ENCODE measurements around the gene ACTN1.

The ACTN1 gene

GRCh38 chr14:68962681-68963080 is 16.4 kb downstream of the ACTN1 start:
- WGBS, result 100% methylated on average over 3 of the region's 3 CpGs

GRCh38 chr14:68961781-68962584 is 17.1 kb downstream of the ACTN1 start:
- Histone ChIP-seq H2BK5ac (ENCODE audit: low read depth, low read length, poor library complexity, severe bottlenecking) (no peak overlapping the region), H3K9ac (ENCODE audit: low read length) (no peak overlapping the region), H3K23ac (ENCODE audit: low read length in 2 of 2) (no peak overlapping the region), H4K91ac (ENCODE audit: low read length) (no peak overlapping the region), H2BK120ac (ENCODE audit: low read depth, low read length) (no peak overlapping the region), H3K4me1 (ENCODE audit: control insufficient read depth, insufficient read depth, low read depth, low read length) (peaks cover 57% of the 10 kb centered on the region), H4K8ac (ENCODE audit: low read length) (peak overlapping the region; percentile 10), H3K14ac (ENCODE audit: low read length in 2 of 2) (no peak overlapping the region), H3K27ac (ENCODE audit: low read length, poor library complexity, severe bottlenecking) (peak overlapping the region; percentile 31), H3K4me3 (ENCODE audit: insufficient read depth in 1 of 2, low read depth in 1 of 2, low read length in 2 of 2) (no peak overlapping the region), H2BK15ac (ENCODE audit: low read depth, poor library complexity, severe bottlenecking) (no peak overlapping the region), H2AK5ac (ENCODE audit: low read length, severe bottlenecking) (no peak overlapping the region), H3K36me3 (ENCODE audit: control insufficient read depth in 1 of 2, insufficient read depth in 2 of 2, low read depth in 1 of 2, low read length in 2 of 2) (peaks cover 14 to 42% of the 10 kb centered on the region in 2 experiments), H2BK12ac (ENCODE audit: low read length in 2 of 2) (peak overlapping the region in 1 of 2 experiments; percentile 4), H3K4me2 (ENCODE audit: low read length, poor library complexity, severe bottlenecking) (no peak overlapping the region), H3K18ac (ENCODE audit: low read depth in 1 of 2, low read length in 2 of 2) (no peak overlapping the region), H3K27me3 (ENCODE audit: control insufficient read depth in 1 of 2, insufficient read depth in 1 of 2, low read length in 2 of 2) (no peaks in the 10 kb centered on the region), H3K9me3 (ENCODE audit: control insufficient read depth, low read length) (no peaks in the 10 kb centered on the region), H3K4ac (ENCODE audit: low read depth in 1 of 2, low read length in 2 of 2) (no peak overlapping the region), H2AFZ (ENCODE audit: low read depth, low read length) (no peak overlapping the region), H3K79me1 (replicated peaks; ENCODE audit: low read length, poor library complexity, severe bottlenecking) (no peaks in the 10 kb centered on the region)
- no peak for DNase-seq
- WGBS, result 80% methylated on average over 16 of the region's 16 CpGs

More at GRCh38 chr14:68962681-68963080, 16.4 kb downstream of the ACTN1 start:
- no peak overlapping the region for H2BK5ac ChIP-seq (ENCODE audit: low read depth, low read length, poor library complexity, severe bottlenecking)
- H3K14ac ChIP-seq (ENCODE audit: low read length in 2 of 2), result no peak overlapping the region
- no peak overlapping the region for H3K18ac ChIP-seq (ENCODE audit: low read depth in 1 of 2, low read length in 2 of 2)
- H3K27me3 ChIP-seq (ENCODE audit: control insufficient read depth in 1 of 2, insufficient read depth in 1 of 2, low read length in 2 of 2), result no peaks in the 10 kb centered on the region
- peaks cover 7 to 41% of the 10 kb centered on the region in 2 experiments for H3K36me3 ChIP-seq (ENCODE audit: control insufficient read depth in 1 of 2, insufficient read depth in 2 of 2, low read depth in 1 of 2, low read length in 2 of 2)
- no peak overlapping the region for H3K23ac ChIP-seq (ENCODE audit: low read length in 2 of 2)
- H2BK15ac ChIP-seq (ENCODE audit: low read depth, poor library complexity, severe bottlenecking), result no peak overlapping the region
- H3K4me2 ChIP-seq (ENCODE audit: low read length, poor library complexity, severe bottlenecking), result no peak overlapping the region
- no peak overlapping the region for H2AK5ac ChIP-seq (ENCODE audit: low read length, severe bottlenecking)
- peaks cover 54% of the 10 kb centered on the region for H3K4me1 ChIP-seq (ENCODE audit: control insufficient read depth, insufficient read depth, low read depth, low read length)
- no peaks in the 10 kb centered on the region for H3K79me1 ChIP-seq (replicated peaks; ENCODE audit: low read length, poor library complexity, severe bottlenecking)
- no peak overlapping the region for H2BK12ac ChIP-seq (ENCODE audit: low read length in 2 of 2)
- no peak overlapping the region for H3K4me3 ChIP-seq (ENCODE audit: insufficient read depth in 1 of 2, low read depth in 1 of 2, low read length in 2 of 2)
- H3K4ac ChIP-seq (ENCODE audit: low read depth in 1 of 2, low read length in 2 of 2), result no peak overlapping the region
- no peak for DNase-seq
- peak overlapping the region; percentile 36 for H2BK120ac ChIP-seq (ENCODE audit: low read depth, low read length)
- no peak overlapping the region for H3K9ac ChIP-seq (ENCODE audit: low read length)
- peak overlapping the region; percentile 9 for H3K27ac ChIP-seq (ENCODE audit: low read length, poor library complexity, severe bottlenecking)
- H2AFZ ChIP-seq (ENCODE audit: low read depth, low read length), result no peak overlapping the region
- peak overlapping the region; percentile 0 for H4K91ac ChIP-seq (ENCODE audit: low read length)
- H3K9me3 ChIP-seq (ENCODE audit: control insufficient read depth, low read length), result no peaks in the 10 kb centered on the region
- no peak overlapping the region for H4K8ac ChIP-seq (ENCODE audit: low read length)

GRCh38 chr14:68961361-68961760 is 17.7 kb downstream of the ACTN1 start:
- peaks cover 17 to 39% of the 10 kb centered on the region in 2 experiments for H3K36me3 ChIP-seq (ENCODE audit: control insufficient read depth in 1 of 2, insufficient read depth in 2 of 2, low read depth in 1 of 2, low read length in 2 of 2)
- peak overlapping the region in 1 of 2 experiments; percentile 51 for H3K23ac ChIP-seq (ENCODE audit: low read length in 2 of 2)
- no peak for DNase-seq
- H3K9me3 ChIP-seq (ENCODE audit: control insufficient read depth, low read length), result no peaks in the 10 kb centered on the region
- no peak overlapping the region for H2AFZ ChIP-seq (ENCODE audit: low read depth, low read length)
- H2BK120ac ChIP-seq (ENCODE audit: low read depth, low read length), result no peak overlapping the region
- no peak overlapping the region for H4K91ac ChIP-seq (ENCODE audit: low read length)
- no peak overlapping the region for H3K14ac ChIP-seq (ENCODE audit: low read length in 2 of 2)
- H3K27me3 ChIP-seq (ENCODE audit: control insufficient read depth in 1 of 2, insufficient read depth in 1 of 2, low read length in 2 of 2), result no peaks in the 10 kb centered on the region
- H2BK5ac ChIP-seq (ENCODE audit: low read depth, low read length, poor library complexity, severe bottlenecking), result no peak overlapping the region
- H3K18ac ChIP-seq (ENCODE audit: low read depth in 1 of 2, low read length in 2 of 2), result no peak overlapping the region
- WGBS, result 90% methylated on average over 7 of the region's 7 CpGs
- H2AK5ac ChIP-seq (ENCODE audit: low read length, severe bottlenecking), result no peak overlapping the region
- H3K4me1 ChIP-seq (ENCODE audit: control insufficient read depth, insufficient read depth, low read depth, low read length), result peaks cover 58% of the 10 kb centered on the region
- H3K9ac ChIP-seq (ENCODE audit: low read length), result no peak overlapping the region
- H3K4me2 ChIP-seq (ENCODE audit: low read length, poor library complexity, severe bottlenecking), result no peak overlapping the region
- H4K8ac ChIP-seq (ENCODE audit: low read length), result no peak overlapping the region
- peak overlapping the region in 1 of 2 experiments; percentile 12 for H2BK12ac ChIP-seq (ENCODE audit: low read length in 2 of 2)
- no peak overlapping the region for H3K4me3 ChIP-seq (ENCODE audit: insufficient read depth in 1 of 2, low read depth in 1 of 2, low read length in 2 of 2)
- H3K27ac ChIP-seq (ENCODE audit: low read length, poor library complexity, severe bottlenecking), result peak overlapping the region; percentile 31
- H2BK15ac ChIP-seq (ENCODE audit: low read depth, poor library complexity, severe bottlenecking), result no peak overlapping the region
- H3K4ac ChIP-seq (ENCODE audit: low read depth in 1 of 2, low read length in 2 of 2), result no peak overlapping the region
- no peaks in the 10 kb centered on the region for H3K79me1 ChIP-seq (replicated peaks; ENCODE audit: low read length, poor library complexity, severe bottlenecking)

- H2BK15ac ChIP-seq (ENCODE audit: low read depth, poor library complexity, severe bottlenecking), result no peak overlapping the region
- no peak overlapping the region for H3K4me3 ChIP-seq (ENCODE audit: insufficient read depth in 1 of 2, low read depth in 1 of 2, low read length in 2 of 2)
- H3K79me1 ChIP-seq (replicated peaks; ENCODE audit: low read length, poor library complexity, severe bottlenecking), result no peaks in the 10 kb centered on the region
- H2BK5ac ChIP-seq (ENCODE audit: low read depth, low read length, poor library complexity, severe bottlenecking), result peak overlapping the region; percentile 35
- no peak overlapping the region for H2BK12ac ChIP-seq (ENCODE audit: low read length in 2 of 2)
- 100% methylated on average over 2 of the region's 3 CpGs for WGBS
- no peak overlapping the region for H2AFZ ChIP-seq (ENCODE audit: low read depth, low read length)
- H3K23ac ChIP-seq (ENCODE audit: low read length in 2 of 2), result no peak overlapping the region
- H3K36me3 ChIP-seq (ENCODE audit: control insufficient read depth in 1 of 2, insufficient read depth in 2 of 2, low read depth in 1 of 2, low read length in 2 of 2), result peaks cover 17 to 36% of the 10 kb centered on the region in 2 experiments
- H2AK5ac ChIP-seq (ENCODE audit: low read length, severe bottlenecking), result no peak overlapping the region
- no peak overlapping the region for H3K9ac ChIP-seq (ENCODE audit: low read length)
- no peak overlapping the region for H4K8ac ChIP-seq (ENCODE audit: low read length)
- H3K18ac ChIP-seq (ENCODE audit: low read depth in 1 of 2, low read length in 2 of 2), result no peak overlapping the region
- no peak for DNase-seq
- no peaks in the 10 kb centered on the region for H3K27me3 ChIP-seq (ENCODE audit: control insufficient read depth in 1 of 2, insufficient read depth in 1 of 2, low read length in 2 of 2)
- no peak overlapping the region for H2BK120ac ChIP-seq (ENCODE audit: low read depth, low read length)
- H3K4me2 ChIP-seq (ENCODE audit: low read length, poor library complexity, severe bottlenecking), result no peak overlapping the region
- H3K4me1 ChIP-seq (ENCODE audit: control insufficient read depth, insufficient read depth, low read depth, low read length), result peaks cover 60% of the 10 kb centered on the region
- H4K91ac ChIP-seq (ENCODE audit: low read length), result no peak overlapping the region
- H3K14ac ChIP-seq (ENCODE audit: low read length in 2 of 2), result no peak overlapping the region
- no peak overlapping the region for H3K27ac ChIP-seq (ENCODE audit: low read length, poor library complexity, severe bottlenecking)
- H3K9me3 ChIP-seq (ENCODE audit: control insufficient read depth, low read length), result no peaks in the 10 kb centered on the region
- H3K4ac ChIP-seq (ENCODE audit: low read depth in 1 of 2, low read length in 2 of 2), result no peak overlapping the region
Measured at GRCh38 chr14:68960123-68960522, 19.0 kb downstream of the ACTN1 start.
